ENCODE data around the gene DZIP1.
A peak's percentile ranks its signal among the peaks of the same experiment; 100 is the strongest.
"Not testable (repeated sequence)": the region's sequence is repeated elsewhere in the genome, so short reads cannot be mapped to it uniquely, and the experiment has no call there.

Gene DZIP1

GRCh38 chr13:95644601-95645052, at the start of gene DZIP1:
Gene DZIP1, minus strand, starts transcription at chr13:95644706. Its CDS starts 2,677 bp downstream, at chr13:95642029.
- in situ Hi-C loops (cut with HindIII; ENCODE audit: low sequenced_read_pairs), result loop anchor here (25.0 kb wide), 1 partner anchor 193 kb away; no protein-coding TSS in a partner anchor
- TF ChIP-seq CTCF (IDR thresholded peaks at IDR 0.05; ENCODE audit: low read depth, low read length, missing control alignments), result no peak
- peak within 1 kb of the TSS; percentile 74 for H3K4me3 ChIP-seq (ENCODE audit: low read depth, low read length)
- DNase-seq (ENCODE audit: low read depth), result peak; percentile 61

GRCh38 chr13:95690986-95691385, 46.5 kb upstream of the DZIP1 start:
- DNase-seq (ENCODE audit: low read depth); in situ Hi-C loops (cut with HindIII; ENCODE audit: low sequenced_read_pairs); H3K4me3 ChIP-seq (ENCODE audit: low read depth, low read length): not testable (repeated sequence)

- DNase-seq (ENCODE audit: low read depth), result no peak
- H3K4me3 ChIP-seq (ENCODE audit: low read depth, low read length), result no peak overlapping the region
- no peak for TF ChIP-seq CTCF (IDR thresholded peaks at IDR 0.05; ENCODE audit: low read depth, low read length, missing control alignments)
- in situ Hi-C loops (cut with HindIII; ENCODE audit: low sequenced_read_pairs), result no loop called here
Observed at GRCh38 chr13:95689582-95689926, 45.0 kb upstream of the DZIP1 start.

- in situ Hi-C loops (cut with HindIII; ENCODE audit: low sequenced_read_pairs); DNase-seq (ENCODE audit: low read depth); H3K4me3 ChIP-seq (ENCODE audit: low read depth, low read length): not testable (repeated sequence)
Observed at GRCh38 chr13:95684960-95685359, 40.5 kb upstream of the DZIP1 start.

GRCh38 chr13:95684418-95684817, 39.9 kb upstream of the DZIP1 start:
- TF ChIP-seq CTCF (IDR thresholded peaks at IDR 0.05; ENCODE audit: low read depth, low read length, missing control alignments), result no peak
- in situ Hi-C loops (cut with HindIII; ENCODE audit: low sequenced_read_pairs), result no loop called here
- H3K4me3 ChIP-seq (ENCODE audit: low read depth, low read length), result no peak overlapping the region
- no peak for DNase-seq (ENCODE audit: low read depth)

GRCh38 chr13:95679722-95680121, 35.2 kb upstream of the DZIP1 start:
- in situ Hi-C loops (cut with HindIII; ENCODE audit: low sequenced_read_pairs), result loop anchor here (5.0 kb wide), 2 partner anchors 97 to 153 kb away; no protein-coding TSS in a partner anchor
- no peak overlapping the region for H3K4me3 ChIP-seq (ENCODE audit: low read depth, low read length)
- no peak for DNase-seq (ENCODE audit: low read depth)
- no peak for TF ChIP-seq CTCF (IDR thresholded peaks at IDR 0.05; ENCODE audit: low read depth, low read length, missing control alignments)

GRCh38 chr13:95678967-95679366, 34.5 kb upstream of the DZIP1 start:
- in situ Hi-C loops (cut with HindIII; ENCODE audit: low sequenced_read_pairs), result loop anchor here (5.0 kb wide), 2 partner anchors 97 to 153 kb away; no protein-coding TSS in a partner anchor
- no peak for DNase-seq (ENCODE audit: low read depth)
- peak overlapping the region; percentile 66 for H3K4me3 ChIP-seq (ENCODE audit: low read depth, low read length)
- no peak for TF ChIP-seq CTCF (IDR thresholded peaks at IDR 0.05; ENCODE audit: low read depth, low read length, missing control alignments)
